Gastroesophageal sphincter (tissue), 4 donors: Measurements from ENCODE around the gene MYO9A. TPM values are rescaled to one million over a fixed set of nuclear protein-coding genes. Genes with fewer than 3 reads are reported as not detected.

Source experiments
- ATAC-seq: fragments of 150-250 bp; one replicate; pipeline ENCODE4 v1.9.1; 2016; ENCODE audit warnings: mild to moderate bottlenecking, moderate library complexity
- H3K27ac ChIP-seq, 4 donors: fragments of 200-600 bp; sonication (generic) in 3 of 4; 1 replicate in 3 of 4; 2 replicates in 1 of 4; pipeline ENCODE4 v1.5.1; 2016 to 2019
- H3K27me3 ChIP-seq: fragments of 200-600 bp; sonication (generic); one replicate; pipeline ENCODE4 v1.5.1; 2019
- H3K36me3 ChIP-seq, 2 donors: fragments of 200-600 bp; sonication (generic); one replicate each; pipeline ENCODE4 v1.5.1; 2019; ENCODE audit warnings: control low read depth in 1 of 2
- H3K4me1 ChIP-seq, 3 donors: fragments of 200-600 bp; sonication (generic); 1 replicate in 2 of 3; 2 replicates in 1 of 3; pipeline ENCODE4 v1.5.1; 2016 to 2019; ENCODE audit warnings: control low read depth in 2 of 3
- H3K4me3 ChIP-seq, 2 donors: fragments of 200-600 bp; sonication (generic); one replicate each; pipeline ENCODE4 v1.5.1; 2019; ENCODE audit warnings: mild to moderate bottlenecking in 1 of 2, moderate library complexity in 1 of 2
- H3K9me3 ChIP-seq, 3 donors: fragments of 200-600 bp; sonication (generic); one replicate each; pipeline ENCODE4 v1.5.1; 2017 to 2019; ENCODE audit warnings: control low read depth in 2 of 3
- EP300 ChIP-seq: sonication (generic); formaldehyde crosslinking; IDR thresholded peaks from one replicate; pipeline ENCODE4 v1.6.1; 2017; ENCODE audit warnings: antibody characterized with exemption, mild to moderate bottlenecking
- POLR2A ChIP-seq, 2 donors: fragments of 450-650 bp; IDR thresholded peaks; one replicate each; pipeline ENCODE4 v1.6.1; 2017; ENCODE audit warnings: antibody characterized with exemption in 2 of 2, mild to moderate bottlenecking in 2 of 2, moderate library complexity in 1 of 2
- POLR2AphosphoS5 ChIP-seq: sonication (generic); formaldehyde crosslinking; IDR thresholded peaks from one replicate; pipeline ENCODE4 v1.6.1; 2017; ENCODE audit warnings: antibody characterized with exemption
- WGBS, 2 donors: methylation state at CpG; one replicate each; pipeline ENCODE4 v1.1.5; 2018; ENCODE audit warnings: low coverage in 1 of 2; 5-methylcytosine and 5-hydroxymethylcytosine counted together
- total RNA-seq, 4 donors: library from RNA; depleted of rRNA; stranded (reverse); fragments of >200 nt; gene quantifications; one replicate each; pipeline ENCODE4 v1.1.0, GENCODE V29; 2016
- TF ChIP-seq, protein P1 (sequence below), 4 experiments: fragments of 200-600 bp in 2 of 4; fragments of 450-650 bp in 2 of 4; sonication (generic) in 1 of 4; IDR thresholded peaks; one replicate each; pipeline ENCODE4 v1.5.1; 2017 to 2019; ENCODE audit warnings: antibody characterized with exemption in 4 of 4, mild to moderate bottlenecking in 2 of 4, moderate library complexity in 2 of 4

The MYO9A gene
- total RNA-seq, 4 donors from 2014 or later: 74.5 to 118 (median 108) TPM

- H3K36me3 ChIP-seq: peaks cover 0 to 76% of the 10 kb centered on the region in 2 donors
- WGBS, 2 donors: 92 to 100% methylated on average over 1 of the region's 1 CpG
- TF ChIP-seq, protein P1, sequence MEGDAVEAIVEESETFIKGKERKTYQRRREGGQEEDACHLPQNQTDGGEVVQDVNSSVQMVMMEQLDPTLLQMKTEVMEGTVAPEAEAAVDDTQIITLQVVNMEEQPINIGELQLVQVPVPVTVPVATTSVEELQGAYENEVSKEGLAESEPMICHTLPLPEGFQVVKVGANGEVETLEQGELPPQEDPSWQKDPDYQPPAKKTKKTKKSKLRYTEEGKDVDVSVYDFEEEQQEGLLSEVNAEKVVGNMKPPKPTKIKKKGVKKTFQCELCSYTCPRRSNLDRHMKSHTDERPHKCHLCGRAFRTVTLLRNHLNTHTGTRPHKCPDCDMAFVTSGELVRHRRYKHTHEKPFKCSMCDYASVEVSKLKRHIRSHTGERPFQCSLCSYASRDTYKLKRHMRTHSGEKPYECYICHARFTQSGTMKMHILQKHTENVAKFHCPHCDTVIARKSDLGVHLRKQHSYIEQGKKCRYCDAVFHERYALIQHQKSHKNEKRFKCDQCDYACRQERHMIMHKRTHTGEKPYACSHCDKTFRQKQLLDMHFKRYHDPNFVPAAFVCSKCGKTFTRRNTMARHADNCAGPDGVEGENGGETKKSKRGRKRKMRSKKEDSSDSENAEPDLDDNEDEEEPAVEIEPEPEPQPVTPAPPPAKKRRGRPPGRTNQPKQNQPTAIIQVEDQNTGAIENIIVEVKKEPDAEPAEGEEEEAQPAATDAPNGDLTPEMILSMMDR (IDR thresholded peaks at IDR 0.05): no peak
- TF ChIP-seq POLR2AphosphoS5 (no peak), EP300 (no peak), POLR2A (IDR thresholded peaks at IDR 0.05) (no peak)
- H3K9me3 ChIP-seq: peaks cover 0 to 22% (median 0%) of the 10 kb centered on the region in 3 donors
- ATAC-seq: no peak
- H3K27ac ChIP-seq: no peak overlapping the region
- no peaks in the 10 kb centered on the region for H3K27me3 ChIP-seq
- H3K4me1 ChIP-seq: no peaks in the 10 kb centered on the region
- H3K4me3 ChIP-seq: no peak overlapping the region
Observed at GRCh38 chr15:71931261-71931660, 186.7 kb downstream of the MYO9A start.

DNA sequence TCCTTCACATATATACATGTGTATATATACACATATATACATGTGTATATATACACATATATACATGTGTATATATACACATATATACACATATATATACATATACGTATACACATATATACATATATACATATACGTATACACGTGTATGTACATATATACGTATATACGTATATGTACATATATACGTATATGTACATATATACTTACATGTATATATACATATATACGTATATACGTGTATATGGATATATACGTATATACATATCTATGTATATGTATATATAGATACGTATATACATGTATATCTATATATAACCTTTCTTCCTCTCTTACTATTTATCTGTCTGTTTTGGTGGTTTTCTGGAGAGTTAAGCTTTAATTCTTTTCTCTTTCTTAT, 192.8 kb downstream of the MYO9A start:
- Histone ChIP-seq H3K9me3 (no peaks in the 10 kb centered on the region), H3K36me3 (peaks cover 0 to 37% of the 10 kb centered on the region in 2 donors), H3K4me3 (no peak overlapping the region), H3K27me3 (no peaks in the 10 kb centered on the region), H3K4me1 (no peaks in the 10 kb centered on the region), H3K27ac (no peak overlapping the region)
- WGBS, 2 donors: 88 to 90% methylated on average over 9 of the region's 10 CpGs
- no peak for ATAC-seq
- TF ChIP-seq POLR2AphosphoS5 (no peak), POLR2A (IDR thresholded peaks at IDR 0.05) (no peak), EP300 (no peak)
- TF ChIP-seq, protein P1 (IDR thresholded peaks at IDR 0.05): no peak

- WGBS, 2 donors: 94 to 100% methylated on average over 3 of the region's 3 CpGs
- ATAC-seq: no peak
- H3K9me3 ChIP-seq: no peaks in the 10 kb centered on the region
- no peak overlapping the region for H3K27ac ChIP-seq
- peaks cover 0 to 30% of the 10 kb centered on the region in 2 donors for H3K36me3 ChIP-seq
- TF ChIP-seq POLR2A (IDR thresholded peaks at IDR 0.05) (no peak), POLR2AphosphoS5 (no peak), EP300 (no peak)
- TF ChIP-seq, protein P1 (IDR thresholded peaks at IDR 0.05): no peak
- H3K4me3 ChIP-seq: no peak overlapping the region
- H3K27me3 ChIP-seq: no peaks in the 10 kb centered on the region
- H3K4me1 ChIP-seq: no peaks in the 10 kb centered on the region
Observed at GRCh38 chr15:71921191-71921590, 196.8 kb downstream of the MYO9A start.

DNA sequence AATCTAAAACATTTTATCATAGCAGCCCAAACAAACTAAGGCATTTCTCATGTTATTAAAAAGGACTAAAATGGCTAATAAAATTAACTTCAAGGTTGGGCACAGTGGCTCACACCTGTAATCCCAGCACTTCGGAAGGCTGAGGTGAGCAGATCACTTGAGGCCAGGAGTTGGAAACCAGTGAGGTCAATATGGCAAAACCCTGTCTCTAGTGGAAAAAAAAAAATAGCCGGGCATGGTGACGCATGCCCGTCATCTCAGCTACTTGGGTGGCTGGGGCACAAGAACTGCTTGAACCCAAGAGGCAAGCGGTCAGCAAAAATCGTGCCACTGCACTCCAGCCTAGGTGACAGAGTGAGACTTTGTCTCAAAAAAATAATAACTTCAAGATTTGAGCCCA, 197.4 kb downstream of the MYO9A start:
- no peak overlapping the region for H3K27ac ChIP-seq
- TF ChIP-seq, protein P1 (IDR thresholded peaks at IDR 0.05): no peak
- no peak for TF ChIP-seq POLR2A (IDR thresholded peaks at IDR 0.05)
- no peak for TF ChIP-seq EP300
- peaks cover 0 to 33% of the 10 kb centered on the region in 2 donors for H3K36me3 ChIP-seq
- no peaks in the 10 kb centered on the region for H3K4me1 ChIP-seq
- ATAC-seq: no peak
- WGBS, 2 donors: 99% methylated on average over 6 of the region's 6 CpGs; no CpG with 5 or more reads in 1 of the 2 donors
- H3K4me3 ChIP-seq: no peak overlapping the region
- no peaks in the 10 kb centered on the region for H3K9me3 ChIP-seq
- H3K27me3 ChIP-seq: no peaks in the 10 kb centered on the region

DNA sequence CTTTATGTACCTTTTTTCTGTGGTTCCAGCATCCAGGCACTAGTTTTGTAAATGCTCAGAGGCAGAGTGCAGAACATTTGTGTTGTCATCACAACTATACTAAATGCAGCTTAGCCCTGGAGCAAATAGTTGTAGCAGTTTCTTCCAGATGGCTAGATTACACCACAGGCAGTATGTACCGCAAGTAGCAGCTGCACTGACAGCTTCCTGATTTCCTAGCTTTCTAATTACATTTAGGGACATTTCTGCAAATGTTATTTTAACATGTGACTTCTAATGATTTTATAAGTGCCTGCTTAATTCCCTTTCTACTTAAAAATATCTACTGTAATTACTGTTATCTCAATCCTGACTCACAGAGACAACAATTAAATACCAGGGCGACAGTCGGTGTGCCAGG, 201.1 kb downstream of the MYO9A start:
- ATAC-seq: no peak
- Histone ChIP-seq H3K4me3 (no peak overlapping the region), H3K27ac (no peak overlapping the region), H3K36me3 (peaks cover 0 to 58% of the 10 kb centered on the region in 2 donors), H3K27me3 (no peaks in the 10 kb centered on the region), H3K9me3 (no peaks in the 10 kb centered on the region), H3K4me1 (no peaks in the 10 kb centered on the region)
- TF ChIP-seq POLR2A (IDR thresholded peaks at IDR 0.05) (no peak), POLR2AphosphoS5 (no peak)
- 60 to 78% methylated on average over 1 to 2 of the region's 3 CpGs for whole genome bisulfite sequencing, 2 donors
